GM12874 (cell line): ENCODE data around the gene ANKRD24.

Experiments
- CTCF ChIP-seq: IDR thresholded peaks from 2 replicates; pipeline ENCODE4 v1.5.1; 2011; ENCODE audit warnings: low read depth, mild to moderate bottlenecking, control low read depth, low read length, moderate library complexity; ENCODE audit not compliant: insufficient read depth

Gene ANKRD24

GRCh38 chr19:4225885-4226284, 43.4 kb downstream of the ANKRD24 start:
- no peak for TF ChIP-seq CTCF

GRCh38 chr19:4227771-4228170, 45.3 kb downstream of the ANKRD24 start:
- no peak for TF ChIP-seq CTCF

GRCh38 chr19:4228765-4229178, 46.3 kb downstream of the ANKRD24 start:
- TF ChIP-seq CTCF, result no peak

DNA sequence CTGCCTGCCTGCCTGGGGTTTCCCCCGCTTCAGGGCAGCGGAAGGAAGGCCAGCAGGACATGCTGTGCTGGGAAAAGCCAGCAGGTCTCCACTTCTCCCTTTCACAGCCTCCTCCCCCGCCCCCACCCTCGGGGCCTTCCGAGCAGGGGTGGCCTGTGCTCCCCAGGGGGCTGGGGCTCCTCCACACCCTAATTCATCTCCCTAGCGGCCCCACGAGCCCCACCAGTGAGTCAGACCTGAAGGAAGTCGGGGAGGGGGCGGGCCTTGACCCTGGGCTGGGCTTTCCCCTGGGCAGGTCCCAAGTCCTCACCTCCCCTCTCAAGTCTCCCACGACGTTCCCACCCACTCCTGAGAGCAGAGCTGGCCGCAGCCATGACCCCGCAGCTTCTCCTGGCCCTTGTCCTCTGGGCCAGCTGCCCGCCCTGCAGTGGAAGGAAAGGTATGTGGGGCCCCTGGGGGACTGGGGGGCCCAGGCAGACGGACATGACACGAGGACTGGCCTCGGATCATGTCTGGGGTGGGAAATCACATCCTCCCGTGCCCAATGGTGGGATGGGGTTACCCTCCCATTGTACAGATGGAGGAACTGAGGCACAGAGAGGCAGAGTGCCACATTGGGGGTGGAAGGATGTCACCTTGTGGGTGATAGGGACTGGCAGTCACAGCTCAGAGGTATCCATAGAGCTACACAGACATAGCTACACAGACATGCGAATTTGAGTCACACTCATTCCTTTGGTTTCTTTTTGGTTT, 46.9 kb downstream of the ANKRD24 start, which contains the start of gene EBI3:
Gene EBI3, plus strand, starts transcription at position 345 of the 753 bp plus-strand sequence. Its CDS starts 28 bp downstream, at position 373.
- no peak for TF ChIP-seq CTCF

DNA sequence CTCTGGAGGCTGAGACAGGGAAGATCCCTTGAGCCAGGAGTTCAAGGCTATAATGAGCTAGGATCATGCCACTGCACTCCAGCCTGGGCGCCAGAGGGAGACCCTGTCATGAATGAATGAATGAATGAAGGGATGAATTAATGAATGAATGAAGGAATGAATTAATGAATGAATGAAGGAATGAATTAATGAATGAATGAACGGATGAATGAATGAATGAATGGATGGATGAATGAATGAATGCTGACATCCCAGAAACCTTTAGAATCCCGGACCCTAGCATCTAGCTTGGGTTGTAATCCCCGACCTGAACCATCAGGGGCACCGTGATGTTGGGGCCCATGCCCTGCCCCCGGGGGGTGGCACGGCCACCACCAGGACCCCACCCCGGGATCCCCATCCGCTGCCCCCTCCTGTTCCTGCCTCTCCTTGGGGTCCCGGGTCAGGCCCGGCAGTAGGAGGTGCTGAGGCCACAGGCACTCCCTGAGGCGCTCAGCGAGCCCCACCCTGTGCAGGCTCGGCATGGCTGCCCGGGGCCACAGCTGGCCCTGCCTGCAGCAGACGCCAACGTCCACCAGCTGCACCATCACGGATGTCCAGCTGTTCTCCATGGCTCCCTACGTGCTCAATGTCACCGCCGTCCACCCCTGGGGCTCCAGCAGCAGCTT, 50.3 kb downstream of the ANKRD24 start:
- no peak for TF ChIP-seq CTCF

- peak; percentile 95 for TF ChIP-seq CTCF
Measured at GRCh38 chr19:4233282-4233853, 50.9 kb downstream of the ANKRD24 start.

- TF ChIP-seq CTCF, result no peak
Measured at GRCh38 chr19:4234142-4234861, 51.8 kb downstream of the ANKRD24 start.
